ENCODE measurements around the gene DAPK1.

DNA sequence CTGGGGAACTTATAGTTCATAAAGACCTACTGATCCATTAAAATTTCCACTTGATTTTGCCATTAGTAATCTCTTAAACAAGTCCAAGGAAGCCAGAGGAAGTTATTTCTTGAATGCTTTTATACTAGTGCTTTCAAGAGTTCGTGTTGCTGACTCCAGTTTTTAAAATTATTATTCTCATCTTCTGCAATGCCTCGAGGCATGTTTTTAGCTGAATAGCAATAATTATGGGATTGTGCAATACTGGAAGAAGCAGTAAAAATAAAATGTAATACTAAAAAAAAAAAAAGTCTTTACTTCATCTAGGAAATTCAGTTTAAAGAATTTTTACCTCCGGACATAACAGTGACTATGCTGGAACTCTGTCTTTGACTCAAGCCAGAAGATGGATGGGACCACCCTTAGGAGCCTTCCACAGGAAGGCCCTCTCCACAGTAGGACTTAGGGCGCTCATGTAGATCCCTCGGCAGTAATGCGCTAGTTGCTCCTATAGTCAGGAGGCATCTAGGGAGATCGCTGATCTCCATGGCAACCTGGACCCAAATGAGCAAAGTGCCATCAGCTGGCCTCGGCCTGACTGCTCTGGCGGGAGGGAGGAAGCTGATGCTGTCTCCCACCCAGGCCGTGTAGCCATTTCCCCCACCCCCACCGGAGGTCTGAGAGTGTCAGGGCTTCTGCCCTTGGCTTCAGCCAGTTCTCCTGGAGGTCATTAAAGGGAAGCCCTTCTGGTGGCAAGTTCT, 56.7 kb downstream of the DAPK1 start:
- TF ChIP-seq POLR2A (IDR thresholded peaks at IDR 0.05) (no peak), CTCF (IDR thresholded peaks at IDR 0.05) (no peak)

Measured in transverse colon (tissue), 3 donors.